GM18951 (cell line): ENCODE results near the gene RRBP1.

Experiments used
- POLR2A ChIP-seq: IDR thresholded peaks from 4 replicates; pipeline ENCODE4 v1.6.1; 2011; ENCODE audit warnings: mild to moderate bottlenecking; ENCODE audit not compliant: insufficient read length, insufficient read depth; ENCODE audit errors: extremely low read depth
- in situ Hi-C: fragments of 300-500 bp; cut with MboI; formaldehyde crosslinking; loops from one replicate; pipeline ENCODE4 v1.12.0; 2022; ENCODE audit warnings: low sequenced_read_pairs, mixed read lengths, inconsistent platforms; ENCODE audit not compliant: unreplicated experiment

The RRBP1 gene

DNA sequence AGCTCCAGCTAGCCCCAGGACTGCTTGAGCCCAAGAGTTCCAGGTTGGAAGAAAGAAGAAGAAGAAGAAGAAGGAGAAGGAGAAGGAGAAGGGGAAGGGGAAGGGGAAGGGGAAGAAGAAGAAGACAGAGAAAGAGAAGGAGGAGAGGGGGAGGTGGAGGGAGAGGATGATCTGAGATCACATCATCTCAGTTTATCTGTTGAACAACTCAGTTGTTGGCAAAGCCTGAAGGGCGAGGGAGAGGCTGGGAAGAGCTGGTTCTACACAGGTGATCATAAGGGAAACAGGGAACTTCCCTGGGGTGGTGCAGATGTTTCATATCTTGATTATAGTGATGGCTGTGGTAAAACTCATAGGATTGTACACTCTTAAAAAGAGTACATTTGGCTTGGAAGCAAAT, 3.1 kb upstream of the RRBP1 start:
- in situ Hi-C loops, result loop anchor here (25.0 kb wide), 1 partner anchor 202 kb away; no protein-coding TSS in a partner anchor

DNA sequence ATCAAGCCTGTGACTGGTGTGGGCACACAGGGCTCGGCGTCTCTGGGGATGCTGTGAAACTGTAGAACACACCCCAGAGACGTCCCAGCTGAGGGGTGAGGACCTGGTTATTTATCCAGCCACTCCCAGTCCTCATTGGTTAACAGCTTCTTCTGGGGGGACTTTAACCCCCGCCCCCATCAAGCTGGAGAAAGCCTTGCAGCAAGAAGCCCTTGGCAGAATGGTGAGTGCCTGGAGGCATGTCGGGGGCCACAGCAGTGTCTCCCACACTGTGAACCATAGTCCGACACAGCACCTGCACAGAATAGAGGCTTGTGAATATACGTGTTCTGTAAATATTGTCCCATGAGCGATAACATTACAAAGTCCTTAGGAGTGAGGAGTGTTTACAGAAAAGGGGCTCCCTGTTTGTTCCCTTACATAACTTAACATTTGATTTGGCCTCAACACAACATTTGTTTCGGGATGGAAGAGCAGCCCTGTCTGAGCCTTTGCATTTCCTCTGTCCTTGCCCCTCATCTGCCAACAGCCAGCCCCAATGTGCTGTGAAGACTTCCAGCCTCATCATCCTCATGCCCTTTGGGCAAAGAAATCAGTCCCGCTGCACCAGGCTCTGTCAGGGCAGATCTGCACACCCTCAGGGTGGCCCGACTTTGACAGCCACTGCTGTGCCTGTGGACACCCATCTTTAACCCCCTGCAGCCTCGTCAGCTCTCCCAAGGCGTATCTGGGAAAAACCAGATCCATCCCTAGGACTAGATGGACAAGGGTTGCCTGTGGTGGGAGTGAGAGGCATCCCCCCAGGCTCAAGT, 2.2 kb upstream of the RRBP1 start:
- no peak for TF ChIP-seq POLR2A
- in situ Hi-C loops, result loop anchor here (25.0 kb wide), 1 partner anchor 203 kb away; no protein-coding TSS in a partner anchor

More for the DNA sequence above, 3.1 kb upstream of the RRBP1 start:
- TF ChIP-seq POLR2A, result no peak

DNA sequence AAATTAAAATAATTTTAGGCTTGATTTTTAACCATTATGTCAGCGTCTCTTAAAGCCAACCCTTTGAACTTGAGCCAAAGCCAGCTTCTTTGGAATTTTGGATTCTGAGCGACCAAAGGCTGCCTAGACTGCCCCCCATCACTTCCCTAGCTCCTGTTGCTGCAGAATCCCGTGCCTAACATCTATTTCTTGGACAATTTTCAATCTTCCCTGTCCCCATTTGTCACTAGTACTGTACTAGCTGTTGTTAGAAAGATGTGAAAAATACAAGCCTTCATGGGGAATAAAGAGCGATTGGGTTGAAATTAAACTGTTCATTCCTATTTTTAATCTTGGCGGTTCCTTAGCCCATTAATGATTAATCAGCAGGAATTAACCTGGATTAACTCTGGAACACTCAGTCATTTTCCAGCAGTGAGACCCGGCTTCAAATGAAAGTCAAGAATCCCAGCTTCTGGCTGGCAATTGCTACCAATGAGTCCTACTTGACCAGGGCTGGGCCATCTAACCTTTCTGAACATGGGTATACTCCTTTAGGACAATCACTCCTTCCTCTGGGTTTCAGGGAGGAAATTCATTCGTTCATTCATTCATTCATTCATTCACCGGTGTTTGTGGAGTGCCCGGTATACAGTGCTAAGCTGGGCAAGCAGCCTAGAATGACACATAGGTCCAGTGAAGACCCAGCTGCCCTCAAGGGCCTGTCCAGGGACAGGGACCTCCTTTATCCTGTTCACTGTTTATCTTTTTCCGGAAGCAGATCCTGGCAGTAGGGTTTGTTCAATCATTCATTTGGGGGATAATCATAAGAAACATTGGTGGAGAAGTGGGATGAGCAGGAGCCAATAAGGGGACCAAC, 1.4 kb upstream of the RRBP1 start:
- TF ChIP-seq POLR2A, result no peak
- in situ Hi-C loops, result loop anchor here (25.0 kb wide), 1 partner anchor 204 kb away; no protein-coding TSS in a partner anchor

DNA sequence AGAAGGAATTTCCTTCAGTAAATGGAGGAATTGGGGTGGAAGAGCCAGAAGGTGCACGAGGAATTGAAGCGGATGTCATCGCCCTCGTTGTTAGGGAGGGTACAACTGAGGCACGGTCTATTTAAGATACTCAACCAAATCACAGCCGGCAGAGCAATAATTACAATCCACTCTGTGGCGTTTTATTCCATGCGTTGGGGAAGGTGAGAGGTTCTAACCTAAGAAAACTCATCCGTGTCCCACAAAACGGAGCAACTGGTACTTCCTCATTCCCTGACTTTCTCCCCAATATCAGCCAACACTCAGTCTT, 802 bp upstream of the RRBP1 start:
- no peak for TF ChIP-seq POLR2A
- in situ Hi-C loops, result loop anchor here (25.0 kb wide), 1 partner anchor 204 kb away; no protein-coding TSS in a partner anchor

DNA sequence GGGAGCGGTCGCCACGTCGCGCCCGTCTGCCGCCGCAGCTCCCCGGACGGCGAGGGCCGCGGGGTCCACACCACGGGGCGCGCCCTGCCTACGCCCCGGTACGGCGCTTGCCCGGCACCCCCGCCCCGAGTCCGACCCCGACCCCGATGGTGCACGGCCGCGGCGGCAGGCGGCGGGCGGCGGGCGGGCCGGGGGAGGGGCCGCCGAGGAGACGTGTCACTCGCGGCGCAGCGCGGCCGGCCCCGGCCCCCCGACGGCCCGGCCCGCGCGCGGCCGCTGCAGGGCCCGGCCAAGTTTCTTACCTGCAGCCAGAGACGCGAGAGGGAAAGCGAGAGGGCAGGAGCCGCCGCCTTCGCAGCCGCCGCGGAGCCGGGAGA, 328 bp downstream of the RRBP1 start:
- in situ Hi-C loops, result loop anchor here (25.0 kb wide), 1 partner anchor 206 kb away; no protein-coding TSS in a partner anchor
- no peak for TF ChIP-seq POLR2A

DNA sequence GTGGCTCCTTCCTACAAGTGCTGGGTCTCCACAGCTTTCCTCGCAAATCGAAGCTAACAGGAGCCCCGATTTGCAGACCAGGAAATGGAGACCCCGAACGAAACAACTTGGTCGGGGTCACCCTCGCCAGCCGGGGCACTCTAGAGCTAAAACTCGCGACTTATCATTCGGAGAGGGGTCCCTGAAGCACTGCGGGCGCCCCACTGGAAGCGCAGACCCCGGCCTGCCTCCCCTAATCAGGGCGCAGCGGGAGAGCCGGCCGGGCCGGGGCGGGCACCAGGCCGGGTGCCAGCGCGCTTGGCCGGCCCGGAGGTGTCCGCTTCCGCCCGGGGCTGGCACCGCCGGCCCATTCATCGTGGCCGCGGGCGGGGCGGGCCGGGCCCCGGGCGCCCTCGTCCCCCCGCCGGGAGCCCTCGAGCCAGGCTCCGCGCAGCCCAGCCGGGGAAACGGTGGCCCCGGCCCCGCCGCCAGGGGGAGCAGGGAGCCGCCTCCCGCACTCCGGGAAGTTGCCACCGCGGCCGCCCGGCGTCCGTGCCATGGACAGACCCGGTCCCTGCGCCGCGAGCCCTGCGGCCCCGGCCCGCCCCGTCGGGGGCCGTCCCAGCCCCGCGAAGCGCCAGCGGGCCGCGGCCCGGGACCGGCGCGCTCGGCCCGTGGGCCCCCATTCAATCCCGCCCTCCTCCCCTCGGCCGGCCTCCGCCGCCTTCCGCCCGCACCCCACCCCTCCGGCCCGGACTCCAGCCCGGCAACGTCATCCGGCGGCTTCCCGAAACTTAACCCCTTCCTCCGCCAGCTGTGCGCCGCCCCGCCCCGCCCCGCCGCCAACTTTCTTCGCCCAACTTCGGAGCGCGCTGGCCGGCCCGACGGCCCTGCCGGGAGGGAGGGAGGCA, 961 bp downstream of the RRBP1 start:
- peak; percentile 39 for TF ChIP-seq POLR2A
- in situ Hi-C loops, result loop anchor here (25.0 kb wide), 1 partner anchor 206 kb away; no protein-coding TSS in a partner anchor

DNA sequence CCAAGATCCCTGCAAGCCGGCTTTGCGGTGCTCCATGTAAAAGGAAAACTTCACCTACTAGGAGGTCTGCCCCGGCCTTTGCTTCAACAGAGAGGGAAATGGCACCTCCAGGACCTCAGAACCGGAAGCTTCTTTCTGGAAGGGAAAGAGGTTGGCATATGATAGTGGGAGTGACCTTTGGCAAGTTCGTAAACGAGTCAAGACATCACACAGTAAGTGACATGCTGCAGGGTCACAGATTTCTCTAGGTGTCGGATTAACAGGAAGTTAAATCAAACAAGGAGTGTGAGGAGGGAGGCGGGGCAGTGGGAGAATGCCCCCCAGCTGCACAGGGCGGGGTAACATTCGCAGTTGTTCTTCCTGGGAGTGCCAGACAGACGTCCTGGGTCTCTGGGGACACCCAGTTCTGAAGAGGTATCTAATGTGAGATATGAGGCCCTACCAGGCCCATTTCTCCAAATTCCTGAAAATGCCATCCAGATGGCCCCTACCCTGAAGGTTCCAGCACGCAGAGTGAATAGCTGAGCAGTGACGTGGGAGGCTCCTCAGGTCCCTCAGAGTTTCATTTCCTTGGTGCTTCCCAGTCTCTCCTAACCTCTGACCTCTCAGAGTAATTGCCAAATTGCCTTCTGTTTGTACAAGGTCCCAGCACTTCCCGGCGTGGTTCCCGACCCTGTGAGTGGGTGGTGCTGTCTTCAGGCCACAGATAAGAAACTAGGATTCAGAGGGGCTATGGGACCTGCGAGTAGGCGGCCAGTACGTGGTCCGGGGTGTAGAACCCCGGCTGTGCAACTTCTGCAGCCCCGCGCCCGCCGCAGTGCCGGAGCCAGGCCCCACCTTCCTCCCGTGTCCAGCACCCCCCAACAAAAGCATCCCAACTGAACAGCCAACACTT, 1.9 kb downstream of the RRBP1 start:
- in situ Hi-C loops, result loop anchor here (25.0 kb wide), 1 partner anchor 207 kb away; no protein-coding TSS in a partner anchor
- TF ChIP-seq POLR2A, result no peak

DNA sequence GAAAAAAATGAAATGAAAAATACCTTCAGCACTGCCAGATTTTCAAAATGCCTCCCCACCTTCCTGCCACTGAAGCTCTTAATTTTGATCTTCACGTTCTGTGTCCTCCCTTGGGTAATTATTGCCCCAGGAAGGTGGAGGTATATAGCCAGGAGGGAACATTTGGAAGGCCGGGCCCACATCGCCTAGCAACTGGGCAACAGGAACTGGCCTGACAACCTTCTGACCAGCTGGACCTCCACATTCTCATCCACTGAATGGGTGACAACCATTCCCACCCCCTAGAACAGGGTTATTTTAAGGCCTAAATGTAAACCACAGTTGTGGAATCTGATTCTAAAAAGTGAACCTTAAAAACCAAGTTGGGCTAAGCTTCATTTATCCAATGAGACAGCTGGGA, 3.2 kb downstream of the RRBP1 start:
- no peak for TF ChIP-seq POLR2A
- in situ Hi-C loops, result loop anchor here (25.0 kb wide), 1 partner anchor 208 kb away; no protein-coding TSS in a partner anchor

DNA sequence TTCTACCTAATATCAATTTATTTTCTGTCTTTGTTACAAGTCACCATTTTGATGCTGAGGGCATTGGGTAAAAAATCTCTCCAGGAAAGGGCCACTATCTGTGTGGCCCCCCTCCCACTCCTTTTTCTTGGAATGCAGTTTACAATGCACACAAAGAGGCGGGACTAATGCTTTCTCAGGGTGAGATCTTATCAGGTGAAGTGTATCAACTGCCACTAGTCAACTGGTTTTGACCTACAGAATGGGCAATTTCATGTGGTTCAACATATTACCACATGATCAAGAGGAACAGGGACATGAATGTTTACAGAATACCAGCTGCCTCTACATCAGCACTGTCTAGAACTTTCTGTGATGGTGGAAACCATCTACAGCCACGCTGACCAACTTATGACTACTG, 3.7 kb downstream of the RRBP1 start:
- no peak for TF ChIP-seq POLR2A
- in situ Hi-C loops, result loop anchor here (25.0 kb wide), 1 partner anchor 209 kb away; no protein-coding TSS in a partner anchor

DNA sequence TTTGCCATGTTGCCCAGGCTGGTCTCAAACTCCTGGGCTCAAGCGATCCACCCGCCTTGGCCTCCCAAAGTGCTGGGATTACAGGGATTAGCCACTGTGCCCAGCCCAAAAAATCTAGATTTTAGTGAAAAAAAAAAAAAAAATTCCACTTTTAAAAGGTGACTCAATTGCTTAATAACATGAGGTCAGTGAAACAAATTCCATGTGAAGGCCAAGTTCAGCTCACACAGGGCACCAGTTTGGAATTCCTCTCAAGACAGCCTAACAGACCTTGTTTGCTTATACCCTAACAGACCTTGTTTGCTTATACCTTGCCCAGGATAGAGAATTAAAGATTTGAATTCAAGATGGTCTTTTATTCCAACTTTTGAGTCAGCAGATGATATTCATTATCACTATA, 5.1 kb downstream of the RRBP1 start:
- TF ChIP-seq POLR2A, result no peak
- in situ Hi-C loops, result loop anchor here (25.0 kb wide), 1 partner anchor 210 kb away; no protein-coding TSS in a partner anchor

DNA sequence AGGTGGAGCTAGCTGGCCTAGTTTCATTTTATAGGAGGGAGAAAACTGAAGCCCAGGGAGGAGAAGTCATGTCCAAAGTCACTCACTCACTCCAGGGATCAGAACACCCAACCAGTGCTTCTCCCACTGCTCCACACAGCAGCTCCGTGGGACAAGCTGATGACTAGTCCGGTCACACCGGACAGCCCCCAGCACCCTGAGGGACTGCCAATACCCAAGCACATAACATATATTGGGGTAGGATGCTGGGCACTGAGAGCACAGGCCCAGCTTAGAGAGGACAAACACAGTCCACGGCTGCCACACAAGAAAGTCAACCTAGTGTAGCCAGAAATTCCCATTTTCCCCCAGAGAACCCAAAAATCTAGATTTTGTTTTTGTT, 5.7 kb downstream of the RRBP1 start:
- in situ Hi-C loops, result loop anchor here (25.0 kb wide), 1 partner anchor 211 kb away; no protein-coding TSS in a partner anchor

More for the DNA sequence above, 5.7 kb downstream of the RRBP1 start:
- no peak for TF ChIP-seq POLR2A
